ENCODE data around the gene RGS3.

DNA sequence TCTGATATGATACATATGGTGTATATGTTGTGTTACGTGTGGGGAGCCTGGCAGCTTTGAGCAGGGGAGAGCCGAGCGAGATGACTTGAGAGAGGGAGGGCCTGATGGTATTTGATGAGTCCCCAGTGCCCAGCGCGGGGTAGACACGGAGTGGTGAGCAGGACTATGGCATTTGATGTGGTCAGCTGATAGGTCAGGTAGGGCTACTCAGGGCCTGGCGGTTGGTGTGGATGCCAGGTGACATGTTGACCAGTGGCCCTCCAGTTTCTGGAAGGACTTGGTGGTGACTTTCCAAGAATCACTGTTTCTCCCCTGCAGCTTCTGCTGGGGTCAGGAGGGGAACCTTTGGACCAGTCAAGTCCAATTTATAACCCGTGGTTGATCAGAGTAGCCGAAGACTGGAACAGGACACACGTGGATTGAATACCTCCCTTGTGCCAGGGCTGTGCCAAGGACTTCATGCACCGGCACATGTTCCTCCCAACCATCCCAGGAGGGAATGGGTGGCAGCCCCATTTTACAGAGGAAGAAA lies 148.8 kb downstream of the RGS3 start:
- TF ChIP-seq CTCF (IDR thresholded peaks at IDR 0.05; ENCODE audit: extremely low read depth in 1 of 2, insufficient read depth in 1 of 2, low read depth in 1 of 2, low read length in 2 of 2) (no peak), POLR2A (IDR thresholded peaks at IDR 0.05; ENCODE audit: low read depth, low read length) (no peak), POLR2AphosphoS5 (IDR thresholded peaks at IDR 0.05; ENCODE audit: insufficient read depth, low read depth, low read length) (no peak), GATA2 (IDR thresholded peaks at IDR 0.05; ENCODE audit: insufficient read depth, insufficient read length, low read depth, low read length) (no peak), EZH2 (IDR thresholded peaks at IDR 0.05; ENCODE audit: borderline replicate concordance, low read depth, low read length, severe bottlenecking) (no peak), MYC (IDR thresholded peaks at IDR 0.05; ENCODE audit: low read depth, low read length) (no peak)
